ENCODE results near the gene PTK7.

PTK7 gene

GRCh38 chr6:43097098-43097489 lies 21.0 kb downstream of the PTK7 start:
- Histone ChIP-seq H3K9me3 (ENCODE audit: insufficient read depth, low read length) (no peaks in the 10 kb centered on the region), H3K4me2 (ENCODE audit: low read depth, low read length, poor library complexity, severe bottlenecking) (no peak overlapping the region), H3K27ac (ENCODE audit: low read depth, low read length) (no peak overlapping the region), H3K9ac (ENCODE audit: low read length) (no peak overlapping the region), H2AFZ (ENCODE audit: low read depth, low read length, severe bottlenecking) (peak overlapping the region; percentile 17), H3K79me2 (ENCODE audit: insufficient read depth, low read length) (no peaks in the 10 kb centered on the region), H3F3A (ENCODE audit: insufficient read depth) (no peaks in the 10 kb centered on the region), H4K20me1 (ENCODE audit: low read depth, low read length) (no peaks in the 10 kb centered on the region), H3K4me3 (ENCODE audit: insufficient read depth, low read length, poor library complexity, severe bottlenecking) (no peak overlapping the region), H3K36me3 (ENCODE audit: low read length) (no peaks in the 10 kb centered on the region), H3K9me2 (replicated peaks; ENCODE audit: insufficient read depth, low read length) (no peaks in the 10 kb centered on the region), H3K27me3 (ENCODE audit: low read length) (no peaks in the 10 kb centered on the region)
- TF ChIP-seq CTCF (IDR thresholded peaks at IDR 0.05; ENCODE audit: insufficient read depth, low read length, poor library complexity, severe bottlenecking) (no peak), EZH2phosphoT487 (conservative IDR thresholded peaks at IDR 0.05; ENCODE audit: low read length) (no peak)

GRCh38 chr6:43097502-43097901 lies 21.4 kb downstream of the PTK7 start:
- no peaks in the 10 kb centered on the region for H4K20me1 ChIP-seq (ENCODE audit: low read depth, low read length)
- H3K9me2 ChIP-seq (replicated peaks; ENCODE audit: insufficient read depth, low read length): no peaks in the 10 kb centered on the region
- no peaks in the 10 kb centered on the region for H3F3A ChIP-seq (ENCODE audit: insufficient read depth)
- TF ChIP-seq EZH2phosphoT487 (conservative IDR thresholded peaks at IDR 0.05; ENCODE audit: low read length) (no peak), CTCF (IDR thresholded peaks at IDR 0.05; ENCODE audit: insufficient read depth, low read length, poor library complexity, severe bottlenecking) (no peak)
- H3K9me3 ChIP-seq (ENCODE audit: insufficient read depth, low read length): no peaks in the 10 kb centered on the region
- no peak overlapping the region for H3K4me3 ChIP-seq (ENCODE audit: insufficient read depth, low read length, poor library complexity, severe bottlenecking)
- H3K36me3 ChIP-seq (ENCODE audit: low read length): no peaks in the 10 kb centered on the region
- no peak overlapping the region for H3K9ac ChIP-seq (ENCODE audit: low read length)
- no peaks in the 10 kb centered on the region for H3K79me2 ChIP-seq (ENCODE audit: insufficient read depth, low read length)
- no peaks in the 10 kb centered on the region for H3K27me3 ChIP-seq (ENCODE audit: low read length)
- no peak overlapping the region for H2AFZ ChIP-seq (ENCODE audit: low read depth, low read length, severe bottlenecking)
- H3K27ac ChIP-seq (ENCODE audit: low read depth, low read length): no peak overlapping the region
- no peak overlapping the region for H3K4me2 ChIP-seq (ENCODE audit: low read depth, low read length, poor library complexity, severe bottlenecking)

- Histone ChIP-seq H3K9me2 (replicated peaks; ENCODE audit: insufficient read depth, low read length) (no peaks in the 10 kb centered on the region), H3K79me2 (ENCODE audit: insufficient read depth, low read length) (no peaks in the 10 kb centered on the region), H3K36me3 (ENCODE audit: low read length) (no peaks in the 10 kb centered on the region), H3K27ac (ENCODE audit: low read depth, low read length) (no peak overlapping the region), H3K4me3 (ENCODE audit: insufficient read depth, low read length, poor library complexity, severe bottlenecking) (no peak overlapping the region), H3F3A (ENCODE audit: insufficient read depth) (no peaks in the 10 kb centered on the region), H3K4me2 (ENCODE audit: low read depth, low read length, poor library complexity, severe bottlenecking) (no peak overlapping the region), H4K20me1 (ENCODE audit: low read depth, low read length) (no peaks in the 10 kb centered on the region), H3K9ac (ENCODE audit: low read length) (no peak overlapping the region), H3K27me3 (ENCODE audit: low read length) (no peaks in the 10 kb centered on the region), H2AFZ (ENCODE audit: low read depth, low read length, severe bottlenecking) (no peak overlapping the region), H3K9me3 (ENCODE audit: insufficient read depth, low read length) (no peaks in the 10 kb centered on the region)
- TF ChIP-seq EZH2phosphoT487 (conservative IDR thresholded peaks at IDR 0.05; ENCODE audit: low read length) (no peak), CTCF (IDR thresholded peaks at IDR 0.05; ENCODE audit: insufficient read depth, low read length, poor library complexity, severe bottlenecking) (no peak)
These were observed 25.4 kb downstream of the PTK7 start for GRCh38 chr6:43101497-43101896.

All from SU-DHL-6 (cell line).